Testis (tissue), 3 donors: ENCODE results near the gene DBN1. TPM values are rescaled to one million over a fixed set of nuclear protein-coding genes. Genes with fewer than 3 reads are reported as not detected.

Source experiments
- DNase-seq: peaks from one replicate; pipeline ENCODE4 v3.0.0-alpha.2; 2019
- H3K27ac ChIP-seq, 2 donors: fragments of 200-600 bp; sonication (generic); one replicate each; pipeline ENCODE4 v1.5.1; 2019
- H3K27me3 ChIP-seq: fragments of 200-600 bp; sonication (generic); one replicate; pipeline ENCODE4 v1.5.1; 2019
- H3K36me3 ChIP-seq: fragments of 200-600 bp; sonication (generic); one replicate; pipeline ENCODE4 v1.5.1; 2017; ENCODE audit warnings: low read depth; ENCODE audit errors: missing control alignments
- H3K4me1 ChIP-seq: fragments of 200-600 bp; sonication (generic); one replicate; pipeline ENCODE4 v1.5.1; 2019
- H3K4me3 ChIP-seq, 2 donors: fragments of 200-600 bp; sonication (generic); one replicate each; pipeline ENCODE4 v1.5.1; 2017 to 2019
- H3K9me3 ChIP-seq: fragments of 200-600 bp; sonication (generic); one replicate; pipeline ENCODE4 v1.5.1; 2017
- POLR2A ChIP-seq: fragments of 450-650 bp; IDR thresholded peaks from one replicate; pipeline ENCODE4 v1.6.1; 2017; ENCODE audit warnings: antibody characterized with exemption, mild to moderate bottlenecking, moderate library complexity
- whole genome bisulfite sequencing, 2 donors: methylation state at CpG; one replicate each; pipeline ENCODE4 v1.1.5; 2018; 5-methylcytosine and 5-hydroxymethylcytosine counted together
- intact Hi-C: fragments of 100-400 bp; cut with DNase I; formaldehyde crosslinking; loops from one replicate; pipeline ENCODE4 v1.15.1; 2023; ENCODE audit warnings: low total_unique reads
- polyA plus RNA-seq: library from polyadenylated mRNA; stranded (reverse); fragments of 350-450 nt; fragmentation: Illumina TruSeq; extraction: RNeasy Lipid Tissue Mini Kit (QIAGEN cat#74804); gene quantifications from one replicate; pipeline ENCODE4 v1.2.3, GENCODE V29; 2014; ENCODE audit warnings: low read depth, low replicate concordance; ENCODE audit not compliant: insufficient read depth
- total RNA-seq, 2 donors: library from RNA; depleted of rRNA; stranded (reverse); fragments of >200 nt; gene quantifications; one replicate each; pipeline ENCODE4 v1.2.3, GENCODE V29; 2016
- TF ChIP-seq, protein P1 (sequence below), 3 experiments: fragments of 450-650 bp in 2 of 3; fragments of 200-600 bp in 1 of 3; sonication (generic) in 1 of 3; IDR thresholded peaks; one replicate each; pipeline ENCODE4 v1.5.1; 2016 to 2019; ENCODE audit warnings: antibody characterized with exemption in 3 of 3, mild to moderate bottlenecking in 2 of 3, moderate library complexity in 1 of 3

Gene DBN1
- total and polyA plus RNA-seq, 3 donors from 2014 or later: 50.5 to 83.1 (median 69.6) TPM

DNA sequence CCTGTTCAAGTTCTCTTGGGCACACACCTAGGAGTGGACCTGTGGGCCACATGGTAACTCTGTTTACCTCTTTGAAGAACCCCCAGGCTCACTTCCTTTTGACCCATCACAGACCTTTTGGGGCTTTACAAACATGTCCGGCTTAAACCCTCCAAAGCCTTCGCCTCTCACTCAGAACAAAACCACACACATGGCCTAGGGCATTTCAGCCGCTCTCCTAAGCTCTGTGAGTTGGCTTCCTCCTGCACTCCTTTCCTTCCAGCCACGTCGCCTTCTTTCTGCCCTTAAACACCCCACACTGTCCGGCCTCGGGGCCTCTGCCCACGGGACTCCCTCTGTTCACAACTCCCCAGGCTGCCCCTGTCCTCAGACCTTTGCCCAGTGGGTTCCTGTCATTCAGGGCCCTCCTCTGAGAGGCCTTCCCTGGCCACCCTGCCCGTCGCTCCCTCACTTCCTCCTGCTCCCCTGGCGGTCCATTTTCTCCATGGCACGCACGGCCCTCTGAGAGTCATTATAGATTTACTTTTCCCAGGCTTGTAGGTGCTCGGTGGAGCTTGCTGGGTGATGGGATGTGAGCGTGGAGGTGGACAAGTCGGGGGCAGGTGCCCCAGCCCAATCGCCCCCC, 34.3 kb upstream of the DBN1 start:
- TF ChIP-seq, protein P1, sequence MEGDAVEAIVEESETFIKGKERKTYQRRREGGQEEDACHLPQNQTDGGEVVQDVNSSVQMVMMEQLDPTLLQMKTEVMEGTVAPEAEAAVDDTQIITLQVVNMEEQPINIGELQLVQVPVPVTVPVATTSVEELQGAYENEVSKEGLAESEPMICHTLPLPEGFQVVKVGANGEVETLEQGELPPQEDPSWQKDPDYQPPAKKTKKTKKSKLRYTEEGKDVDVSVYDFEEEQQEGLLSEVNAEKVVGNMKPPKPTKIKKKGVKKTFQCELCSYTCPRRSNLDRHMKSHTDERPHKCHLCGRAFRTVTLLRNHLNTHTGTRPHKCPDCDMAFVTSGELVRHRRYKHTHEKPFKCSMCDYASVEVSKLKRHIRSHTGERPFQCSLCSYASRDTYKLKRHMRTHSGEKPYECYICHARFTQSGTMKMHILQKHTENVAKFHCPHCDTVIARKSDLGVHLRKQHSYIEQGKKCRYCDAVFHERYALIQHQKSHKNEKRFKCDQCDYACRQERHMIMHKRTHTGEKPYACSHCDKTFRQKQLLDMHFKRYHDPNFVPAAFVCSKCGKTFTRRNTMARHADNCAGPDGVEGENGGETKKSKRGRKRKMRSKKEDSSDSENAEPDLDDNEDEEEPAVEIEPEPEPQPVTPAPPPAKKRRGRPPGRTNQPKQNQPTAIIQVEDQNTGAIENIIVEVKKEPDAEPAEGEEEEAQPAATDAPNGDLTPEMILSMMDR (IDR thresholded peaks at IDR 0.05): no peak
- TF ChIP-seq POLR2A: no peak
- no peaks in the 10 kb centered on the region for H3K36me3 ChIP-seq
- H3K27ac ChIP-seq: no peak overlapping the region
- H3K4me1 ChIP-seq: peaks cover 2% of the 10 kb centered on the region
- H3K4me3 ChIP-seq: no peak overlapping the region
- H3K9me3 ChIP-seq: no peaks in the 10 kb centered on the region
- 88 to 92% methylated on average over 17 of the region's 17 CpGs for WGBS, 2 donors
- DNase-seq: no peak
- no peaks in the 10 kb centered on the region for H3K27me3 ChIP-seq
- intact Hi-C loops: loop anchor here (10.0 kb wide), 1 partner anchor 113 kb away; no protein-coding TSS in a partner anchor

- WGBS, 2 donors: 85 to 90% methylated on average over 9 of the region's 9 CpGs
- intact Hi-C loops: loop anchor here (10.0 kb wide), 1 partner anchor 112 kb away; no protein-coding TSS in a partner anchor
- H3K4me3 ChIP-seq: no peak overlapping the region
- no peaks in the 10 kb centered on the region for H3K36me3 ChIP-seq
- peaks cover 2% of the 10 kb centered on the region for H3K4me1 ChIP-seq
- no peak for TF ChIP-seq POLR2A
- TF ChIP-seq, protein P1 (IDR thresholded peaks at IDR 0.05): no peak
- no peaks in the 10 kb centered on the region for H3K27me3 ChIP-seq
- H3K27ac ChIP-seq: no peak overlapping the region
- H3K9me3 ChIP-seq: no peaks in the 10 kb centered on the region
- DNase-seq: no peak
Measured at GRCh38 chr5:177507165-177507564, 33.7 kb upstream of the DBN1 start.

GRCh38 chr5:177505075-177505474, 31.6 kb upstream of the DBN1 start:
- H3K36me3 ChIP-seq: no peaks in the 10 kb centered on the region
- peaks cover 19% of the 10 kb centered on the region for H3K4me1 ChIP-seq
- 90 to 98% methylated on average over 2 to 4 of the region's 4 CpGs for WGBS, 2 donors
- no peak for TF ChIP-seq POLR2A
- TF ChIP-seq, protein P1 (IDR thresholded peaks at IDR 0.05): no peak
- DNase-seq: no peak
- intact Hi-C loops: loop anchor here (10.0 kb wide), 1 partner anchor 110 kb away; no protein-coding TSS in a partner anchor
- H3K9me3 ChIP-seq: no peaks in the 10 kb centered on the region
- H3K27me3 ChIP-seq: no peaks in the 10 kb centered on the region
- no peak overlapping the region for H3K4me3 ChIP-seq
- H3K27ac ChIP-seq: no peak overlapping the region

- no peak for TF ChIP-seq POLR2A
- TF ChIP-seq, protein P1 (IDR thresholded peaks at IDR 0.05): no peak
- WGBS, 2 donors: 92% methylated on average over 5 to 29 of the region's 47 CpGs
- DNase-seq: no peak
- Histone ChIP-seq H3K9me3 (no peaks in the 10 kb centered on the region), H3K4me1 (peaks cover 22% of the 10 kb centered on the region), H3K36me3 (no peaks in the 10 kb centered on the region), H3K27ac (no peak overlapping the region), H3K4me3 (no peak overlapping the region), H3K27me3 (no peaks in the 10 kb centered on the region)
- intact Hi-C loops: loop anchor here (10.0 kb wide), 1 partner anchor 110 kb away; no protein-coding TSS in a partner anchor
Measured at GRCh38 chr5:177504086-177505056, 30.9 kb upstream of the DBN1 start.
